NCI-H128 (cell line): ENCODE measurements around the gene SLC38A10.

Experiments used
- DNase-seq: peaks from one replicate; lab custom pipeline; 2025; ENCODE audit not compliant: unreplicated experiment; lab: John Stamatoyannopoulos, UW

SLC38A10 gene

DNA sequence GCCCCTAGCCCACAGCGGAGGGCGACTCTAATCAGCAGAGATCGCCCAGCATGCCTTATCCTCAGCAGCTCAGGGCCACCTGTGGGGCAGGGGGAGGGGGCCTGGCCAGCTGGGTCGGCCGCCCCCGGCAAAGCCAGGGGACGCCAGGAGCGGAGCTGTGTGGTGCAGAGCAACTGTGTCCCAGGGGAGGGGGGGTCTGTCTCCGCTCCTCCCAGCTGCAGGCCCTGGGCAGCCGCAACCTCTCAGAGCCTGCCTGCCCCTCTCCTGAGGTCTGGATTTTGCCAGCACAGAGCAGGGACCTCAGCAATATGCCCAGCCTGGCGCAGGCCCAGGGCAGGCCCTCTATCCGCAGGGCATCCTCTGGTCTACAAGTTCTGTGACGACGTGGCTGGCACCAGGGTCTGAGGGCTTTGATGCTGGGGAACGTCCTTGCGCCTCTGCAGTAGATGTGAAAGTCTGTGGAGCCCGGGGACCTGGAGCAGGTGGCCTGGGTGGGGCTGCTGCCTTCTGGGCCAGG lies 36.5 kb upstream of the SLC38A10 start:
- no peak for DNase-seq

DNA sequence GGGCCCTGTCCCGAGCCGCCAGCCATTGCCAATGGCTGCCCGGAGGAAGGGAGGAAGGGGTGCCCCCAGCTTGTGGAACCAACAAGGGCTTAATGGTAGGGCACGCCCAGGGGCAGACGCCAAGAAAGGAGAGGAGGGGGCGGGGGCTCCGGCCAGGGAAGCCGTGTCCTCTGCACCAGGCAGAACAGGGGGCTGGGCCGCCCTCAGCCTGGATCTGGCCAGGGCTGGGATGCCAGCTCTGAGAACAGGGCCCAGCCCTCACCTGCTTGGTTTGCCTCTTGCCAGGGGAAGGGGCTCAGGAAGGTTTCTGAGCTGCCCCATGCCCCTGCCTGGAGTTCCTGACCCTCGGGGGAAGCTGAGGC lies 35.8 kb upstream of the SLC38A10 start:
- no peak for DNase-seq

DNA sequence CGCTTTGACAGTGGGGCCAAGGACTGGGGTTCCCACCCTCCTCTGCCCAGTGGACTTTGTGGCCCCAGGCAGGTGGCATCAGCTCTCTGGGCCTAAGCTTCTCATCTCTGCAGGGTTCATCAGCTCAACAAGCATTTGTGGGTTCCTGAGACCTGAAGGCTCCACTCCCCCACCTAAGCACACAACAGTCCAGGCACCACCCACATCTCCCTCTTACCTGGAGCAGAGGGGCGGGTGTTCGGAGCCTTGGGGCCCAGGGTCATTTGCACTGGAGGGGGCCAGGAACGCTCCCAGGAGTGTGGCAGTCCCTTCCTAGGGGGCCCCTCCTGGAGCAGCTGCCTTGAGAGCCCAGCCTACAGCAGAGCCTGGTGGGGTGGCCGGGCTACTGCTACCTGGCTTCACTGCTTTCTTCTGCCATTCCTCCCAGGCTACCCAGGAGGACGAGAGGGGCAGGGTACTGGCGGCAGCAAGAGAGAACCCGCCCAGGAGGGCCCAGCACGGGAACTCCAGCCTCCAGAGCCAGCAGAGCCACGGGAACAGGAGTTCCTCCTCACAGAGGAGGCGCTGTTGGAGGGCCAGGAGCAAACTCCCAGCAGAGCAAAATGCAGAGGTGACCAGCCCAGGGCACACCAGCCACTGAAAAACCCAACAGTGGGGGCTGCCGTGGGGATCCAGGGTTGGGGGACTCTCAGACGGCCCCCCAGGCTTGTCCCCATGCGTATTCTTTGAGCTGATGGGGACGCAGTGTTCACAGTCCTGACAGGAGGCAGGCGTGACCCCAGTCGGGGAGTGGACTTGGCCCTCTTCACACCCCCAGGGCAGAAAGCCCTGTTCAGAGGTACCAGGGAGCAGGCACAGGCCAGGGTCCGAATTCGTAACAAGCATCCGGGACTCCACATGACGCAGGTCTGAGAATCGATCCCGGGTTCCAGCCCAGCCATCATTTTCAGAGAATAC lies 35.1 kb upstream of the SLC38A10 start:
- no peak for DNase-seq

DNA sequence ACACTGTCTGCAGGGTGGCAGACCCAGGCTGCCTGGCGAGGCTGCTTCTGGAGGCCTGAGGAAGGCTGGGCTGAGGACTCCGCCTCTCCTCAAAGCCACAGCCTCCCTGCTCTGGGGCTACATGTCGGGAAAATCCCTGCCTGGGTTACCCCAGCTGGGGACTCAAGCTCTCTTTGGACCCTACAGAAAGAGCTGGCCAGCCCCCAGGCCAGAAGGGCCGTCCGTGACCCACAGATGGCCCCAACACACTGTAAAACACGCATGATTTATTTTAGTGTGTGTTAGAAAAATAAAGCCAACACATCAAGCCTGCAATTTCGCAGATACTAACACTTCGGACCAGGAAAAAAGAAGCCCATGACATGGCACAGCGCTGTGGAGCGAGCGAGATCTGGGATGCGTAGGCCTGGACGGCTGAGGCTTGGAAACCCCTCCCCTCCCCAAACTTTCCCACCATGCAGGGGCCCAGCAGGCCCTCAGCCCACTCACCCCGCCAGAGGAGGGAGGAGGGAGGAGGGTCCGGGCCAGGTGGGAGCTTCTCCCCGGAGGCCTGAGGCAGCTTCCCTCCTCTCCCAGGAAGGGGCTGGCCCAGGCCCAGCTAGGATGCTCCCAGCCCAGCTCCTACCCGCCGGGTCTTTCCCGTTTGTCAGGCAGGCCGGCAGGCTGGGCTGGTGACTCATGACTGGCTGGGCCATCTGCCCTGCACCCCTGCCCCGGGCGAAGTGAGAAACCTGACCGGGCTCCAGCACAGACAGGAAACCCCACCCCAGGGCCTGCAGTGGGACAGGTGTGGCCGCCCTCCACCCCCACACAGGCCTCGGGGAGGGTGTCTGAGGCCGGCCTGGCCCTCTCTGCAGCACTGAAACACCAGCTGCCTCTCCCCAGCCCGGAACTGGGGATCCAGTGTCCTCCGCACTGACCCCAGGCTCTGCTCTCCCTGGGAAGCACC lies 34.1 kb upstream of the SLC38A10 start:
- DNase-seq: no peak

DNA sequence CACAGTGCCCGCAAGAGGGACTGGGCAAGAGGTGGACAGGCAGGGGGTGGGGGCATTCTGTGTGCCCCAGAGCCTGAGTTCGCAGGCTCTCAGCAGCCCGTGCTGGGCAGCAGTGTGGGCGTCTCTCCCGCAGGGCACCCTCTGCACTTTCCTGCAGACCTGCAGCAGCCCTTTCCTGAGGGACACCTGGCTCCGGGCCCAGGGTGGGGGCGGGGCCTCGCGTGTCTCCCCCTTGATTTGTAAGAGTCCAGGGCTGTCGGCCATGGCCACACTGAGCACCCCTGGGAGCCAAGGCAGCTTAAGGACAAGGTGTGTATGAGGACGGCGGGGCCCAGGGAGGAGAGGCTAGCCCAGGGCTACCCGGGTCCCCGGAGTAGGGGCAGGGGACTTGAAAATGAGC lies 33.4 kb upstream of the SLC38A10 start:
- DNase-seq: no peak

DNA sequence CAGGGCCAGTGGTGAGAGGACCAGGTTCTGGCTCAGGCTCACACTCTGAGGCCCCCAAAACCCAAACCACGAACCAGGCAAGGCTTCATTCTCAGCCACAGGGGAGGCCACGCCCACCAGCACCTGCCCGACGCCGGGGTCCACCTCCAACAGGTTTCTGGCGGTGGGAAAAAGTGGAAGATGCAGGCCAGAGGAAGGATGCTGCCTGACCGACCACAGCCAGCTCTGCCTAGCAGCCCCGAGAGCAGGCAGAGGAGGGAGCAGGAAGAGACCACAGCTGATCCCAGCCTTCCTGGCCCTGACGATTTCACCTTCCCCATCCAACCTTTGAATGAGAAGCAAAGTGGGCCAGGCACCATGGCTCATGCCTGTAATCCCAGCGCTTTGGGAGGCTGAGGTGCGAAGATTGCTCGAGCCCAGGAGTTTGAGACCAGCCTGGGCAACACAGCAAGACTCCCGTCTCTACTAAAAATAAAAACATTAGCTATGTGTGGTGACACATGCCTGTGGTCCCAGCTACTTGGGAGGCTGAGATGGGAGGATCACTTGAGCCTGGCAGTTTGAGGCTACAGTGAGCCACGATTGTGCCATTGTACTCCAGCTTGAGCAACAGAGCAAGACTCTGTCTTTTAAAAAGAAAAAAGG lies 30.7 kb upstream of the SLC38A10 start:
- DNase-seq: no peak

DNA sequence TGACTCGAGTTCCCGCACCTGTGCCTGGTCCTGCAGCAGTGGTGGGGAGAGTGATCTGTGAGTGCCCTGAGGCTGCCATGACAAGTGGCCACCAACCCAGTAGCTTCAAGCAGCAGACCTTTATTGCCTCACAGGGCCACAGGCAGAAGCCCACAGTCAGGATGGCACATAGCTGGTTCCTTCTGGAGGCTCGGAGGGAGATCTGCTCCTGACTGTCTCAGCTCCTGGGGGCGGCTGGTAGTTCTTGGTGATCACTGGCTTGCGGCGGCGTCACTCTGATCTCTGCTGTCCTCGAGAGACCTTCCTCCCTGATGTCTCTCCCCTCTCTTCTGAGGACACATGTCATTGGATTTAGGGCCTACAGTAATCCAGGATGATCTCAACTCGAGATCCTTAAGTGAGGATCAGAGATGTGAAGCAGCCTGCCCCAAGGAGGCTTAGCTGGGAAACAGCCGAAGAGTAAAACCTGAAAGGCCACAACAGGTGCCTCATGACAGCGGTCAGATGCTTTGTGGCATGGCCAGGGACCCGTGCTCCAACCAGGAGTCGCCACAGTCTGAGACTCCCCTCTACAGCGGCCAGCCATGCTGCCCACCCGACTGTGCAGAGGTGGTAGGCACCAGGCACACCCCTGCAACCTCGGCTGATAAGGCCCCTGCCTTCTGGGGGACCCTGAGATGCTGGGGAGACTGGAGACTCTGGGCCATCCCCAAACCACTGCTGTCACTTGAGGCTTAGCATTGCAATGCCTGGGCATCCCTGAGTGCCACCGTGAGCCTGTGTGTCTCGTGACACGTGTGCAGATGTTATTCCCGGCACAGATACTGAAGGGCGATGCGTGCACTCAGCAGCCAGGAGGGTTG lies 30.0 kb upstream of the SLC38A10 start:
- DNase-seq: no peak

DNA sequence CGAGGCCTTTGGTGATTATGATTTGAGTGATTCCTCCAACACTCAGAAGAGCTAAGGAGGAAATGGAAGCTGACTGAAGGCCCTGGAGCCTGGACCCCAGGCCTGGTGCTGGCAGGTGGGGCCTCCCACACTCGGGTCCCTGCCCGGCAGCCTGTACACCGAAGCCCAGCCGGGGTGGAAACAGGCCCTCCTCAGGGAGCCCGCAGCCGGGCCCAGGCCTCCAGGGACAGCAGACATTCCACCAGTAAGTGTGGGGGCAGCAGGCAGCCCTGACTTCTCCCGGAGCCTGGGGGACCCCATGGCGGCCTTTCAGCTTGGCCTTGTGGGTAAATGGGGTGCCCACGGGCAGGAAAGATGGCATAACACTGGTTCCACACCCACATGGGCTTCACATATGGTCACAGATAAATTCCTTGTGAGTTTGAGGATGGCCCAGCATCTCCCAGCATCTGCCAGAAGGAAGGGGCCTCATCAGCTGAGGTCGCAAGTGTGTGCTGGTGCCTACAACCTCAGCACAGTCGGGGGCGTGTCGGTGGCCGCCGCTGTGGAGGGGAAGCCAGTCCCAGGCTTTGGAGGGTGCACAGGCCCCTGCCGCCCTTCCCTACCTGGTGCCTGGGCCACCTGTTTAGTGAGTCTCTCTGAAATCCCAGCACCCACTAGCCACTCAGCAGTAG lies 29.2 kb upstream of the SLC38A10 start:
- DNase-seq: no peak

DNA sequence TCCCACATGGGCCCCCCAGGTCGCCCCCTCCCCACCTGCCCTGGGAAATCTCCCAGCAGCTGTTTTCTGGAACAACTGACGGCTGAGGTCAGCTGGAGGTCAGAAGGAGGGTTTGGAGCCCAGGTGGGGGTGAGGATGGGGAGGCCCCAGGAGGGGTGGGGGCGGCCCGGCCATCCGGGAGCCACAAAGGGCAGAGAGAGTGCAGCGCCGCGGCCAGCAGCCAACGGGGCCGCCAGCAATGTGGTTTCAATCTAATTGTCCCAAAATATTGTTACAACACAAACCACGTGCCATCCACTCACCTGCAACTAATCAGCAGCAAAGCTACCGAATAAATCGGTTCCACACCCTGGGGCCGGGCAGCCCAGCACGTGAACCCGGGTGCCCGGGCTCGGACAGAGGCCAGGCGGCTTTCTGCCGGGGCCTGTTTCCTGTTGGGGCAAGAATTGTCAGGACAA lies 28.3 kb upstream of the SLC38A10 start:
- no peak for DNase-seq

DNA sequence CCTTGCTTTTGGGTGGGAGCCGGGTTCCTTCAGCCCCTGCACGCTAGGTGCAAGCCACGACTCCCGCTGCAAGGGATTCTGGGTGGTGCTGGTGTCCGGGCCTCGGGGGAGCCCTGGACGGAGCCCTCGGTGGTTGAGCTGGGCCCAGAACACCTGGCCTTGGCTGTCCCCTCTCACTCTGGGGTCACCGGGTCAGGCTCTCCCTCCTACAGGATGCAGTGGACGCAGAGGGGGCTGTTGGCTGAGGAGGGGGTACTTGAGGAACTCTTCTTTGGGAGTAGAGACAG lies 27.9 kb upstream of the SLC38A10 start:
- no peak for DNase-seq

DNA sequence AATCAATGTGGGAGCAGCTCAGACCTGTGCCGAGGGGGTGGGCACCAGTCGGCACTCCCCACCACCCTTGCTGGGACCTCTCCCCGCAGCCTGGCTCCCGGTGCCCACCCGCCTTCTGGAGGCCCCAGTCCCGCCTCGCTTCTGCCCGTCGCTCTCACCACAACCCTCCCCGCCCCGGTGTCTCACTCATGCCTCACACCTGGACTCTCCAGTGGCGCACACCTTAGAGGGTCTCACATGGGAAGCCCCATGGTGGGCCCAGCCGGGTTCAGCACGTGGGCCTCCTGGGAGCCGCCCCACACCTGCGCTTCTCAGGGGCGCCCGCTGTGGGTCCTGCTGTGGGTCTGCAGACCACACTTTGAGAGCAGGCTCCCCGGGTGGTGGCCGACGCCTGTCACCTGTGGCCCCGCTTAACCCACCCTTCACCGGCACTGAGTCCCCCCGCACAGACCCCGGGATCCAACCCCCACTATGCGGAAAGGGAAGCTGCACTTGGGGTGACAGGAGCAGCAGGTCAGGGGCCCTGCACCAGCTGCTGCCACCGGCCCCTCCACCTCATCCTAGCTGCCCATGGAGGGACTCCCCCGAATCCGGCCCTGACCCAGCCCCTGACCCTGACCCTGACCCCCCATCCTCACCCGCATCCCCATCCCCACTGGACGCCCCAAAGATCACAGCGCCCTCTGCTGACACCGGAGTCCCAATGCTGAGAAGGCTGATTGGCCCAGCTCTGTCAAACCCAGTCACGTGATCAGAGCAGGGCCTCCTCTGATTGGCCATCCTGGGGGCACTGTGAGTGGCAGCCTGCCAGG lies 27.4 kb upstream of the SLC38A10 start:
- DNase-seq: no peak

DNA sequence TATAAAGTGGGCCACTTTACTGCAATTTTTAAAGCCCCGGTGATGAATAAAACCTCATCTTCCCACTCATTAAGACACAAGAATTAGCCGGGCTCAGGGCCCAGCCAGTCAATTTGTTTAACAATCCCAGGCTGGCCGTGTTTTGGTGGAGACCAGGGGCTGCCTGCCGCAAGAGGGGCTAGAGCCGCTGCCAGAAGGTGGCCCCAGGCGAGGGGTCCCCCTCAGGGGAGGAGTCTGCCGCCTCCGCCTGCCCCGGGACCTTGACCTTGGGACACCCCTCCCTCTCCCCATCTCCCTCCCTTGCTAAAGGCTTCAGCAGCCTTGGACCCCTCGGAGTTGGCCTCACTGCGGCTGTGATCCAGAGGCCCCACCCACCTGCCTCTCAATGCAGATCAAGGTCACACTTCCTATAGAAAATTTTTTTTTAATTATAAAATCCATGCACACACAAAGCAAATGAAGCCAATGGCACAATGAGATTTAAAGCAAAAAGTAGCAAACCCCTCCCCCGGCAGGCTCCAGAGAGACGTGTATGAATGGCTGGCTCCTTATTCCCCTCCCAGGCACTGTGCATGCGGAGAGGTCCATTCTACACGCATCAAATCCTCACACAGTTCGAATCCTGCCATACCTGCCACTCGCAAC lies 23.0 kb upstream of the SLC38A10 start:
- no peak for DNase-seq

DNA sequence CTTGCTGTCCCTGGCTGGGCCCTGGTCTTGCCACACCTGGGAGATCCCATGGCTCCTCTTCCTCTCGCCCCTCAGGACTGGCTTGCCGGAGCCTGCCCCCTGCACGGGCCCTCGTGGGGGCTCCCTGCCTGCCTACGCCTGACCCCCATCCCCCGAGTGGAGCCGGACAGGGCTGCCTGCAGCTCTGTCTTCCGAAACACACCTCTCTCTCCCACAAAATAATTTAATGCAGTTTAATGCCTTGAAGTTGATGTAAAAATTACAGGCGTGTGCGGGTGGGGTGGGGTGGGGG lies 22.4 kb upstream of the SLC38A10 start:
- no peak for DNase-seq

DNA sequence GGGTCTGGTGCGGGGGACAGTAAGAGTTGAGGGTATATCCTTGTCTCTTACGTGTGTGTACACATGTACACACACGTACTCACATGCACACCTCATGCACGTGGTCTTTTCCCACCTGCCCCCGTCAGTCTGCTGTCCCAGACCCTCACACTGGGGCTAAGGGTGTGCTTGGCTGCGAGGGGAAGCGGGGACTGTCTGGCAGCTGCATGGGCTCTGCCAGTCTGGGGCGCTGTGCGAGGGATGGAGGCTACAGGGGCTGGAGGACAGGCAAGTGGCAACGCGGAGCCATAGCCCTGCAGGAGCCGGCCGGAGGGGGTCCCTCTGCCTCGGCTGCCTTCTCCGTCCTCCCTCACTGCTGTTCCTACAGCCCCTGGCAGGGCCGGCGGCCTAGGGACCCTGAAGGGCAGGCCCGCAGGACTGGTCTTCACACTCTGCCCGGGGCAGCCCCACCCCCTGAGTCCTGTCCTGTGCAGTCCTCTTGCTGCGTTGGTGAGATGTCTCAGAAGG lies 20.8 kb upstream of the SLC38A10 start:
- DNase-seq: no peak

DNA sequence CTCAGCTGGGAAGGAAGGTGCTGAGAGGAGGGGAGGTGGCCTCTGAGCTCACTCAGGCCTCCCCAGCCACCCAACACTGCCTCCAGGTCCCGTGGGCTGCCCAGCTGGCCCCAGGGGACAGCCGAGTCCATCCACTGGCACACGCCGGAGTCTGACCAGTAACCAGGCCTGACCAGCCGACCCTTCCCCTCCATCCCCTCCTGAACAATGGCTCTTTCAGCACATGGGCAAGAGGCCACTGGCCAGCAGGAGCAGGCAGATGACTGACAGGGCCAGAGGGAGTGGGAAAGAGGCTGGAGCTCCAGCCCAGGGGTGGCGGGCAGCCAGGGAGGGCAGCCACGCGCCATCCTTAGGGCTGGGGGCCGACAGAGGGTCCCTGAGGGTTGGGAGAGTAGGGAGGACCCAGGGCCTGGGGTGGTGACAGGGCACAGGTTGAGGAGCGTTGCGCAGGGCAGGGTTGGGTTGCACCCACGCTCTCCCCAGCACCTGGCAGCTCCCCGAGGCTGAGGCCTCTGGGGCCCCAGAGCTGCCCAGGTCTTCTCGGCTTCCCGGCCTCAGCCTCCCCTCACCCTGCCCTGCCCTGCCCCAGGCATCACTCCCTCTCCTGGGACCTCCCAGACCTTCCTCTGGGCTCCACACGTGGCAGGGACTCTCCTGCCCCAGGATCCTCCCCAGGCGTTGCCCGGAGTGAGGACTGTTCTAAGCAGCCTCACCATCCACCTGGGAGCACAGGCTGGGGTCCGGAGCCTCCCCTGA lies 20.2 kb upstream of the SLC38A10 start:
- no peak for DNase-seq

DNA sequence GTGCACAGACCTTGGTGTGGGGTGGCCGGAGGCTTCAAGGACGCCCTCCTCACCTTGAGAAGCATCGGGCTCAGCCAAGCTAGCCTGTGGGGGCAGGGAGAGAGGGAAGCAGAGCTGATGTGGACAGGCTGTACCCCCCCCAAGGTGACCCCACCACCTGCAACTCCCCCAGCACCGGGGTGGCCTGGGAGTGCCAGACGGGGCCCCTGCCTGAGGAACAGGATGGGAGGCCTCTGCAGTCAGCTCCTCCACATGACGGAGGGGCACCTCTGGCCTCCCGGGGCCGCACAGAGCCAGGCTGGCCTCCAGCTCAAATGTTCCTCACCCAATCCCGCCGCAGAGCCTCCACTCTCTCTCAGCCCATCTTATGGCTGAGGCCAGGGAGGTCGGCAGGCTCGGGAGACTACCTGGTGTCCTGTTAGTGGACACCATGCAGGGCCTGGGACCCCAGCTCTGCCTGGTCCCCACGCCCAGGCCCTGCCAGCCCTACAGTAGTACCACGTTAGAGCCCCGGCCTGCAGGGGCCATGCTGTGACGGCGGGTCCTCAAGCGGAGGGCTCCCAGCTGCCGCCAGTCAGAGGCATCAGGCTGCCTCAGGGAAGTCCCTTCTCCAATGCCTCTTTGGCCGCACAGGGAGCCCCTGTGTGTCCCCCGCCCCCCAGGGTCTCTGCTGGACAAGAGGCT lies 19.4 kb upstream of the SLC38A10 start:
- DNase-seq: no peak

DNA sequence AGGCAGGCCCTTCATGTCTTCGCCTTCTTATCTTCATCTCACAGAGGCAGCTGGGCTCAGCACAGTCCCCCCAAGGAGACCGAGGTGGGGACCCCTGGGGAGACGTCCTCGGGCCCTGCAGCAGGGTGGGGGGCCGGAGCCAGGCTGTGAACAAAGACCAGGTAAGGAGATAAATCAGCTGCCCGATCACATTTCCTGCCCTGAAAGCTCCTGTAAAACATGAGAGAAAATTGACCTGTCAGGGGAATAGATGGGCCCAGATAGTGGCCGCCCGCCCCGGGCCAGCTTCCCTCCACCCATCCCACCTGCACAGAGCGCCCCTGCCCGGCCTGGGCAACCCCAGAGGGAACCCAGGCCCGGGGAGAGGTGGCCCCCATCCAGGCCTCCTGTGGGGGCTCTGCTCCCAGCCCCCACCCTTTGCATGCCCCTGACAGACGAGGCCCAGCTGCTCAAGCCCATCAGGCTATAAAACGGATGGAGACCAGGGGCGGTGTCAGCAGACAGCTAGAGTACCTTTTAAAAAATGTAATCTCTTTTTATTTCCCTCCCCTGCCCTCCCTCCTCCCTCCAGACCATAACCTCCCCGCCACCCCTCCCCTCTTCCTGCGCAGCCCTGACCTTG lies 18.8 kb upstream of the SLC38A10 start:
- no peak for DNase-seq
